ENCODE data around the gene P2RY2.

- no peak for TF ChIP-seq JUNB (IDR thresholded peaks at IDR 0.05; ENCODE audit: unreplicated experiment)
- no peak for TF ChIP-seq POLR2AphosphoS5 (IDR thresholded peaks at IDR 0.05; ENCODE audit: low read depth)
- TF ChIP-seq CTCF (conservative IDR thresholded peaks at IDR 0.05; ENCODE audit: low read depth in 2 of 2) = no peak
- no peak for TF ChIP-seq EZH2 (IDR thresholded peaks at IDR 0.05; ENCODE audit: low read depth, unreplicated experiment)
- no peak for TF ChIP-seq ZNF462 (CRISPR knock-in tag; IDR thresholded peaks at IDR 0.05)
These were observed 17.8 kb upstream of the P2RY2 start for GRCh38 chr11:73200256-73200655.

Data from GM23338 (cell line).